Adrenal gland (tissue), 12 donors: ENCODE measurements around the gene CNKSR1. TPM values are rescaled to one million over a fixed set of nuclear protein-coding genes. Genes with fewer than 3 reads are reported as not detected.
A peak's percentile ranks its signal among the peaks of the same experiment; 100 is the strongest.

ENCODE experiments used
- DNase-seq, 7 donors: peaks; one replicate each; pipeline ENCODE4 v3.0.0-alpha.2; 2019 to 2020
- H3K27ac ChIP-seq, 5 donors: fragments of 200-600 bp; sonication (generic) in 4 of 5; 1 replicate in 3 of 5; 2 replicates in 2 of 5; pipeline versions ENCODE4 v1.5.1 to v1.8.0; 2016 to 2020; ENCODE audit warnings: mild to moderate bottlenecking in 1 of 5
- H3K27me3 ChIP-seq: fragments of 200-600 bp; 2 replicates; pipeline ENCODE4 v1.8.0; 2021
- H3K36me3 ChIP-seq, 2 donors: fragments of 200-600 bp; replicated peaks in 1 of 2; 1 replicate in 1 of 2; 2 replicates in 1 of 2; pipeline versions ENCODE4 v1.5.1 to v1.8.0; 2018 to 2022
- H3K4me1 ChIP-seq, 2 donors: fragments of 200-600 bp; replicated peaks in 1 of 2; 1 replicate in 1 of 2; 2 replicates in 1 of 2; pipeline versions ENCODE4 v1.5.1 to v1.8.0; 2018 to 2021
- H3K4me3 ChIP-seq, 4 donors: fragments of 200-600 bp; sonication (generic) in 3 of 4; one replicate each; pipeline ENCODE4 v1.5.1; 2016 to 2018
- H3K9me3 ChIP-seq, 3 donors: fragments of 200-600 bp; sonication (generic) in 1 of 3; replicated peaks in 1 of 3; 1 replicate in 2 of 3; 2 replicates in 1 of 3; pipeline versions ENCODE4 v1.5.1 to v1.8.0; 2016 to 2021
- CTCF ChIP-seq, 6 experiments: fragments of 450-650 bp in 4 of 6; fragments of 200-600 bp in 2 of 6; sonication (generic) in 1 of 6; IDR thresholded peaks; 1 replicate in 5 of 6; 2 replicates in 1 of 6; pipeline versions ENCODE4 v1.5.1 to v1.8.0; 2016 to 2021; ENCODE audit warnings: antibody characterized with exemption in 6 of 6, mild to moderate bottlenecking in 2 of 6, moderate library complexity in 1 of 6
- POLR2A ChIP-seq, 2 donors: fragments of 450-650 bp; IDR thresholded peaks; one replicate each; pipeline ENCODE4 v1.6.1; 2017; ENCODE audit warnings: antibody characterized with exemption in 2 of 2, mild to moderate bottlenecking in 2 of 2, moderate library complexity in 1 of 2
- whole genome bisulfite sequencing, 4 donors: extraction: QIAGEN DNeasy Blood & Tissue Kit in 2 of 4; methylation state at CpG; one replicate each; pipeline versions ENCODE4 v1.1.5 to v1.1.7; 2013 to 2017; 5-methylcytosine and 5-hydroxymethylcytosine counted together
- intact Hi-C, 2 donors: fragments of 100-400 bp; cut with DNase I; formaldehyde crosslinking; loops; one replicate each; pipeline versions ENCODE4 v1.14.1 to v1.15.0; 2022 to 2023
- polyA plus RNA-seq, 3 donors: library from polyadenylated mRNA; stranded (reverse); fragments of 200-250 nt in 2 of 3; fragments of 350-450 nt in 1 of 3; fragmentation: Illumina TruSeq in 1 of 3; extraction: RNeasy Lipid Tissue Mini Kit (QIAGEN cat#74804) in 1 of 3; gene quantifications; one replicate each; pipeline ENCODE4 v1.2.3, GENCODE V29; 2013 to 2014
- total RNA-seq, 9 donors: library from RNA; depleted of rRNA in 4 of 9; stranded (reverse); fragments of >200 nt in 4 of 9; fragments of 120-200 nt in 1 of 9; fragmentation: NEBNext Ultra II Directional in 1 of 9; extraction: Animal tissue kit (Norgen Biotek cat#: 25700) in 1 of 9; gene quantifications; one replicate each; pipeline versions ENCODE4 v1.1.0 to v1.2.4, GENCODE V29; 2013 to 2023
- donor health status: healthy with polysubstance abuse.
- donor health status: Bipolar disorder and iron deficiency.
- donor health status: DM: yes; HTN: yes; CAD: no.
- donor health status: DM: no; HTN: no; CAD: no.
- donor health status: DM: no; HTN: no; CAD: no.
- donor health status: DM: yes; HTN: yes; CAD: no.

CNKSR1 gene
- total and polyA plus RNA-seq, 12 donors = 0.17 to 2.1 (median 0.35) TPM; not detected in 4

GRCh38 chr1:26161415-26162219 lies 15.7 kb upstream of the CNKSR1 start:
- H3K9me3 ChIP-seq = no peaks in the 10 kb centered on the region
- H3K27me3 ChIP-seq = peaks cover 12% of the 10 kb centered on the region
- H3K27ac ChIP-seq = peak overlapping the region in 2 of 5 donors; percentile 14 to 52
- peak in 5 of 7 donors; percentile 35 to 59 (median 48) for DNase-seq
- TF ChIP-seq CTCF (IDR thresholded peaks at IDR 0.05) = peak in 3 of 6 experiments; percentile 11 to 29 (median 18)
- no peak for TF ChIP-seq POLR2A (IDR thresholded peaks at IDR 0.05)
- no peaks in the 10 kb centered on the region for H3K36me3 ChIP-seq
- WGBS, 4 donors = 2 to 15% (median 4%) methylated on average over 12 to 98 of the region's 98 CpGs
- H3K4me1 ChIP-seq = peaks cover 10 to 15% of the 10 kb centered on the region in 2 donors
- intact Hi-C loops = loop anchor here in 1 of 2 donors (10.0 kb wide), 1 partner anchor 127 kb away; no protein-coding TSS in a partner anchor
- H3K4me3 ChIP-seq = peak overlapping the region in 2 of 4 donors; percentile 29 to 61

- 33 to 39% (median 34%) methylated on average over 19 to 21 of the region's 21 CpGs for WGBS, 4 donors
- DNase-seq = no peak
- Histone ChIP-seq H3K9me3 (no peaks in the 10 kb centered on the region), H3K4me1 (peaks cover 10 to 15% of the 10 kb centered on the region in 2 donors), H3K27ac (peak overlapping the region in 1 of 5 donors; percentile 14), H3K4me3 (peak overlapping the region in 2 of 4 donors; percentile 29 to 61), H3K36me3 (no peaks in the 10 kb centered on the region), H3K27me3 (peaks cover 6% of the 10 kb centered on the region)
- intact Hi-C loops = loop anchor here in 1 of 2 donors (10.0 kb wide), 1 partner anchor 127 kb away; no protein-coding TSS in a partner anchor
- TF ChIP-seq POLR2A (IDR thresholded peaks at IDR 0.05) (no peak), CTCF (IDR thresholded peaks at IDR 0.05) (no peak)
These were observed 15.0 kb upstream of the CNKSR1 start for GRCh38 chr1:26162220-26162709.

- no peaks in the 10 kb centered on the region for H3K27me3 ChIP-seq
- 52 to 68% (median 65%) methylated on average over 9 of the region's 9 CpGs for WGBS, 4 donors
- H3K4me3 ChIP-seq = peak overlapping the region in 1 of 4 donors; percentile 72
- no peaks in the 10 kb centered on the region for H3K9me3 ChIP-seq
- H3K36me3 ChIP-seq = no peaks in the 10 kb centered on the region
- no peak for DNase-seq
- intact Hi-C loops = loop anchor here in 1 of 2 donors (10.0 kb wide), 1 partner anchor 129 kb away; no protein-coding TSS in a partner anchor
- peaks cover 10 to 15% of the 10 kb centered on the region in 2 donors for H3K4me1 ChIP-seq
- TF ChIP-seq POLR2A (IDR thresholded peaks at IDR 0.05) (no peak), CTCF (IDR thresholded peaks at IDR 0.05) (no peak)
- no peak overlapping the region for H3K27ac ChIP-seq
These were observed 13.6 kb upstream of the CNKSR1 start for GRCh38 chr1:26163684-26164035.
